Neural cell (in vitro differentiated cells): Measurements from ENCODE around the gene ATF7IP2. TPM values are rescaled to one million over a fixed set of nuclear protein-coding genes. Genes with fewer than 3 reads are reported as not detected.

Source experiments
- H2AFZ ChIP-seq: fragments of 200-600, 300-800 bp; sonication (generic), shearing (Covaris generic); 2 replicates; pipeline ENCODE4 v1.6.0; 2014; ENCODE audit warnings: low read depth, mild to moderate bottlenecking, antibody characterized with exemption, low read length, moderate library complexity
- H3F3A ChIP-seq: fragments of 200-600 bp; shearing (Covaris generic); 2 replicates; pipeline ENCODE4 v1.6.1; 2016; ENCODE audit warnings: mild to moderate bottlenecking, moderate library complexity, mixed read lengths, antibody characterized with exemption, low read length; ENCODE audit not compliant: insufficient read depth, poor library complexity, severe bottlenecking
- H3K27ac ChIP-seq: fragments of 200-600, 300-800 bp; sonication (generic), shearing (Covaris generic); 2 replicates; pipeline ENCODE4 v1.5.1; 2014; ENCODE audit warnings: mild to moderate bottlenecking, low read length, moderate library complexity
- H3K27me3 ChIP-seq: fragments of 300-800, 200-600 bp; sonication (generic), shearing (Covaris generic); 2 replicates; pipeline ENCODE4 v1.6.0; 2014; ENCODE audit warnings: mild to moderate bottlenecking, low read depth, low read length, moderate library complexity; ENCODE audit not compliant: insufficient read depth
- H3K36me3 ChIP-seq: fragments of 300-800, 200-600 bp; sonication (generic), shearing (Covaris generic); 2 replicates; pipeline ENCODE4 v1.5.1; 2014; ENCODE audit warnings: mild to moderate bottlenecking, antibody characterized with exemption, low read length, moderate library complexity; ENCODE audit not compliant: insufficient read depth
- H3K4me2 ChIP-seq: fragments of 300-800, 200-600 bp; sonication (generic), shearing (Covaris generic); 2 replicates; pipeline ENCODE4 v1.6.0; 2014; ENCODE audit warnings: mild to moderate bottlenecking, low read length
- H3K4me3 ChIP-seq: fragments of 300-800, 200-600 bp; sonication (generic), shearing (Covaris generic); 2 replicates; pipeline ENCODE4 v1.5.1; 2014; ENCODE audit warnings: mild to moderate bottlenecking, low read length, moderate library complexity
- H3K79me2 ChIP-seq: fragments of 200-600 bp; shearing (Covaris generic); replicated peaks from 2 replicates; pipeline ENCODE4 v1.6.0; 2014; ENCODE audit warnings: mild to moderate bottlenecking, low read length, moderate library complexity; ENCODE audit not compliant: insufficient read depth
- H3K9ac ChIP-seq: fragments of 300-800, 200-600 bp; sonication (generic), shearing (Covaris generic); 2 replicates; pipeline ENCODE4 v1.6.1; 2016; ENCODE audit warnings: mild to moderate bottlenecking, low read length, mixed read lengths
- H3K9me2 ChIP-seq: fragments of 200-600 bp; shearing (Covaris generic); 2 replicates; pipeline ENCODE4 v1.6.1; 2016; ENCODE audit warnings: mild to moderate bottlenecking, low read length, mixed read lengths; ENCODE audit not compliant: insufficient read depth
- H3K9me3 ChIP-seq: fragments of 200-600, 300-800 bp; sonication (generic), shearing (Covaris generic); 2 replicates; pipeline ENCODE4 v1.6.1; 2016; ENCODE audit warnings: mild to moderate bottlenecking, mixed run types, low read length, moderate library complexity, mixed read lengths
- H4K20me1 ChIP-seq: fragments of 200-600 bp; shearing (Covaris generic); 2 replicates; pipeline ENCODE4 v1.6.1; 2016; ENCODE audit warnings: mild to moderate bottlenecking, mixed run types; ENCODE audit not compliant: insufficient read depth
- CTCF ChIP-seq: fragments of 450-650 bp; IDR thresholded peaks from 2 replicates; pipeline ENCODE4 v1.5.1; 2014; ENCODE audit warnings: antibody characterized with exemption, mild to moderate bottlenecking, moderate library complexity; ENCODE audit not compliant: poor library complexity, severe bottlenecking
- EP300 ChIP-seq: fragments of 450-650 bp; conservative IDR thresholded peaks from 2 replicates; pipeline ENCODE4 v1.6.1; 2014; ENCODE audit warnings: antibody characterized with exemption, mild to moderate bottlenecking, moderate library complexity; ENCODE audit not compliant: poor library complexity, severe bottlenecking
- EZH2 ChIP-seq: fragments of 200-600, 300-800 bp; shearing (Covaris generic), sonication (generic); IDR thresholded peaks from 2 replicates; pipeline ENCODE4 v1.6.1; 2014; ENCODE audit warnings: antibody characterized with exemption, low read length, borderline replicate concordance, mild to moderate bottlenecking; ENCODE audit not compliant: insufficient read depth, poor library complexity, severe bottlenecking
- MXI1 ChIP-seq: fragments of 450-650 bp; conservative IDR thresholded peaks from 2 replicates; pipeline ENCODE4 v1.6.1; 2014; ENCODE audit warnings: antibody characterized with exemption, mild to moderate bottlenecking; ENCODE audit not compliant: poor library complexity, severe bottlenecking
- POLR2AphosphoS5 ChIP-seq: IDR thresholded peaks from 2 replicates; pipeline ENCODE4 v1.6.1; 2012
- RAD21 ChIP-seq: fragments of 450-650 bp; conservative IDR thresholded peaks from 2 replicates; pipeline ENCODE4 v1.6.1; 2014; ENCODE audit warnings: antibody characterized with exemption, mild to moderate bottlenecking, moderate library complexity
- SMC3 ChIP-seq: fragments of 450-650 bp; conservative IDR thresholded peaks from 2 replicates; pipeline ENCODE4 v1.6.1; 2014; ENCODE audit warnings: antibody characterized with exemption, mild to moderate bottlenecking, moderate library complexity; ENCODE audit not compliant: poor library complexity
- TAF1 ChIP-seq: IDR thresholded peaks from 2 replicates; pipeline ENCODE4 v1.6.1; 2012; ENCODE audit warnings: low read depth
- polyA plus RNA-seq: library from polyadenylated mRNA; depleted of rRNA; stranded (reverse); fragments of >200 nt; gene quantifications from 2 replicates; pipeline ENCODE4 v1.2.3, GENCODE V29; 2014
- TF ChIP-seq, protein P1 (sequence below): IDR thresholded peaks from 2 replicates; pipeline ENCODE4 v1.6.1; 2012; ENCODE audit warnings: borderline replicate concordance

Gene ATF7IP2
- polyA plus RNA-seq, 1 donor from 2014 or later, result 20.9 TPM

DNA sequence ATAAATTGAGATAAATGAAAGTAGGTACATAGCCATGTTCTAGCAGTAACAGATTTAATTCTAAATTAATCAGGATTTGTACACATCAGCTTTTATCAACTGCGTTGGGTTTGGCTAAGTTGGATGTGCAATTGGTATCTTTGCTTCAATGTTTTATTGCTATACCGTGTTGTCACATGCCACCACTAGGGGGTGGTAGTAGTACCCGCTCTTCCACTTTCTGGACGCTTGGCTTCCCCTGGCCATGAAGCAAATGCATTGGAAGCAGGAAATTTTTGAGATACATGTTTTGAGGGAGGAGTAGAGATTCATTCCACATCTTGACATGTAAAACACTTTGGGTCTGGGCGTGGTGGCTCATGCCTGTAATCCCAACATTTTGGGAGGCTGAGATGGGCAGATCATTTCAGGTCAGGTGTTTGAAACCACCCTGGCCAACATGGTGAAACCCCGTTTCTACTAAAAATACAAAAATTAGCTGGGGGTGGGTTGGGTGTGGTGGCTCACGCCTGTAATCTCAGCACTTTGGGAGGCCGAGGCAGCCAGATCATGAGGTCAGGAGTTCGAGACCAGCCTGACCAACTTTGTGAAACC lies 135.9 kb downstream of the ATF7IP2 start:
- Histone ChIP-seq H4K20me1 (no peaks in the 10 kb centered on the region), H3K36me3 (no peaks in the 10 kb centered on the region), H3K9ac (no peak overlapping the region), H3K27me3 (no peaks in the 10 kb centered on the region), H3K79me2 (no peaks in the 10 kb centered on the region), H3K9me2 (no peaks in the 10 kb centered on the region), H3K4me3 (no peak overlapping the region), H3K9me3 (no peaks in the 10 kb centered on the region), H2AFZ (no peak overlapping the region), H3F3A (no peaks in the 10 kb centered on the region), H3K27ac (no peak overlapping the region), H3K4me2 (no peak overlapping the region)
- TF ChIP-seq RAD21, result no peak
- no peak for TF ChIP-seq POLR2AphosphoS5
- peak; percentile 54 for TF ChIP-seq CTCF
- TF ChIP-seq MXI1, result no peak
- TF ChIP-seq, protein P1, sequence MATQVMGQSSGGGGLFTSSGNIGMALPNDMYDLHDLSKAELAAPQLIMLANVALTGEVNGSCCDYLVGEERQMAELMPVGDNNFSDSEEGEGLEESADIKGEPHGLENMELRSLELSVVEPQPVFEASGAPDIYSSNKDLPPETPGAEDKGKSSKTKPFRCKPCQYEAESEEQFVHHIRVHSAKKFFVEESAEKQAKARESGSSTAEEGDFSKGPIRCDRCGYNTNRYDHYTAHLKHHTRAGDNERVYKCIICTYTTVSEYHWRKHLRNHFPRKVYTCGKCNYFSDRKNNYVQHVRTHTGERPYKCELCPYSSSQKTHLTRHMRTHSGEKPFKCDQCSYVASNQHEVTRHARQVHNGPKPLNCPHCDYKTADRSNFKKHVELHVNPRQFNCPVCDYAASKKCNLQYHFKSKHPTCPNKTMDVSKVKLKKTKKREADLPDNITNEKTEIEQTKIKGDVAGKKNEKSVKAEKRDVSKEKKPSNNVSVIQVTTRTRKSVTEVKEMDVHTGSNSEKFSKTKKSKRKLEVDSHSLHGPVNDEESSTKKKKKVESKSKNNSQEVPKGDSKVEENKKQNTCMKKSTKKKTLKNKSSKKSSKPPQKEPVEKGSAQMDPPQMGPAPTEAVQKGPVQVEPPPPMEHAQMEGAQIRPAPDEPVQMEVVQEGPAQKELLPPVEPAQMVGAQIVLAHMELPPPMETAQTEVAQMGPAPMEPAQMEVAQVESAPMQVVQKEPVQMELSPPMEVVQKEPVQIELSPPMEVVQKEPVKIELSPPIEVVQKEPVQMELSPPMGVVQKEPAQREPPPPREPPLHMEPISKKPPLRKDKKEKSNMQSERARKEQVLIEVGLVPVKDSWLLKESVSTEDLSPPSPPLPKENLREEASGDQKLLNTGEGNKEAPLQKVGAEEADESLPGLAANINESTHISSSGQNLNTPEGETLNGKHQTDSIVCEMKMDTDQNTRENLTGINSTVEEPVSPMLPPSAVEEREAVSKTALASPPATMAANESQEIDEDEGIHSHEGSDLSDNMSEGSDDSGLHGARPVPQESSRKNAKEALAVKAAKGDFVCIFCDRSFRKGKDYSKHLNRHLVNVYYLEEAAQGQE, result no peak
- peak; percentile 43 for TF ChIP-seq SMC3
- TF ChIP-seq EZH2, result no peak
- TF ChIP-seq TAF1, result no peak
- no peak for TF ChIP-seq EP300

- H3F3A ChIP-seq, result no peaks in the 10 kb centered on the region
- no peak overlapping the region for H3K9ac ChIP-seq
- no peak overlapping the region for H3K4me2 ChIP-seq
- H3K9me3 ChIP-seq, result no peaks in the 10 kb centered on the region
- H3K79me2 ChIP-seq, result no peaks in the 10 kb centered on the region
- no peaks in the 10 kb centered on the region for H3K27me3 ChIP-seq
- H2AFZ ChIP-seq, result no peak overlapping the region
- H3K4me3 ChIP-seq, result no peak overlapping the region
- no peaks in the 10 kb centered on the region for H3K9me2 ChIP-seq
- H3K27ac ChIP-seq, result no peak overlapping the region
- H3K36me3 ChIP-seq, result no peaks in the 10 kb centered on the region
- H4K20me1 ChIP-seq, result no peaks in the 10 kb centered on the region
- TF ChIP-seq SMC3, result no peak
- TF ChIP-seq, protein P1, result no peak
- TF ChIP-seq EZH2, result no peak
- TF ChIP-seq TAF1, result no peak
- no peak for TF ChIP-seq MXI1
- TF ChIP-seq POLR2AphosphoS5, result no peak
- no peak for TF ChIP-seq EP300
- TF ChIP-seq RAD21, result no peak
- TF ChIP-seq CTCF, result no peak
Observed at GRCh38 chr16:10522966-10523365, 137.1 kb downstream of the ATF7IP2 start.
